Measurements from ENCODE around the gene PRKN. TPM values are rescaled to one million over a fixed set of nuclear protein-coding genes. Genes with fewer than 3 reads are reported as not detected.

PRKN gene
- total and polyA plus RNA-seq, 2 donors (not counting 3 experiments of a cell fraction or from before 2014, with no cell fraction given): 0.06 TPM; not detected in 1

DNA sequence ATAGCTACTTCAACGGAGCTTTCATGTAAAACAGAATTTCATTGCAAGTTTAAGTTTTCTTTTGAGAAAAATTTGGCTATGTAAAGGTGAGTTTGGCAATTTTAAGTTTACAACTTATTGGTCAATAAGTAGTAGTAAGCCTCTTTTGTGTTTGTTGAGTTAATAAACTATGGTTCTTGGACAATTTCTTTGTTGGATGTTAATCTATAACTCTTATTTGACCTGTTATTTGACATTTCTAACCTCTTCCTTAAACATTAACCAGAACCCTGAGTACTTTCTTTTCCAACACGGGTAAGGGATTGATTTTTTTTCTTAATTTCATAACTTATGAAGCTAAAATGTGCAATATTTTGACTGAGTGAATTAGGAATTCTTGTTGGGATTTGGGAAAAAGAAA lies 354.4 kb downstream of the PRKN start:
- Histone ChIP-seq H3K9ac (replicated peaks; ENCODE audit: extremely low read depth, insufficient read depth, low read length) (no peak overlapping the region), H3K4me2 (ENCODE audit: insufficient read depth, low read length) (no peak overlapping the region), H3K79me2 (ENCODE audit: control insufficient read depth, insufficient read depth, low read length) (no peaks in the 10 kb centered on the region), H3K4me3 (replicated peaks in 1 of 3; ENCODE audit: insufficient read depth in 1 of 3, low read depth in 1 of 3, low read length in 3 of 3) (no peak overlapping the region), H2AFZ (ENCODE audit: low read depth, low read length) (no peak overlapping the region), H3K4me1 (ENCODE audit: control insufficient read depth, extremely low read depth, insufficient read depth, low read length) (no peaks in the 10 kb centered on the region), H3K27me3 (ENCODE audit: control insufficient read depth in 2 of 2, insufficient read depth in 2 of 2, low read length in 2 of 2) (no peaks in the 10 kb centered on the region), H3K36me3 (ENCODE audit: control insufficient read depth in 2 of 2, extremely low read depth in 1 of 2, insufficient read depth in 2 of 2, low read length in 2 of 2) (no peaks in the 10 kb centered on the region), H3K9me1 (replicated peaks; ENCODE audit: control insufficient read depth, extremely low read depth, insufficient read depth, low read length) (no peaks in the 10 kb centered on the region), H4K20me1 (replicated peaks; ENCODE audit: control insufficient read depth, extremely low read depth, insufficient read depth, low read length) (no peaks in the 10 kb centered on the region), H3K9me3 (replicated peaks; ENCODE audit: control insufficient read depth, insufficient read depth, low read length) (no peaks in the 10 kb centered on the region), H3K27ac (ENCODE audit: insufficient read depth, low read depth, low read length) (no peak overlapping the region)
- TF ChIP-seq POLR2AphosphoS5 (IDR thresholded peaks at IDR 0.05; ENCODE audit: insufficient read depth, low read depth, low read length) (no peak), FOS (IDR thresholded peaks at IDR 0.05; ENCODE audit: borderline replicate concordance, insufficient read depth, low read length) (no peak)
- intact Hi-C loops (cut with micrococcal nuclease): no loop called here
- FAIRE-seq (no peak), DNase-seq (ENCODE audit: low read depth, low spot score) (no peak)
- CTCF ChIA-PET: no interaction called here
- POLR2A ChIA-PET: no interaction called here
- BruUV-seq (replicated peaks): no TSS peak
- dilution Hi-C loops (cut with MboI; ENCODE audit: extremely low pct_ligation_motif_present, low sequenced_read_pairs): no loop called here

DNA sequence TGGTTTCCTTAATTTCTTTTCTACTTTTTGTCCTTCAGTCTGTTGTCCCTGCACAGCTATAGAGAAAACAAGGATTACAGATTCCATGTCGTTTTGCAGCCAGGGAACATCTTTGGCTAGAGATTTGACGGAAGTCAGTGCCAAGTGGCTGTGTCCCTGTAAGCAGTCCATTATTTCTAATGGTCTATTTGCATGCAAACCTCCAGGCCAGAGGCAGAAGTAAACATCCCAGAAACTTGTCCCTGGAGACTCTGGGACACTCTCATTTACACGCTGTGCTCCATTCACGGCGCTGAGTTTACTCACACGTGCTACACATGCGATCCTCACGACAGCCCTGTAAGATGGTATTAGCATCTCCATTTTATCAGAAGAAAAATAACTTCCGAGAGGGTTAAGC lies 355.5 kb downstream of the PRKN start:
- Histone ChIP-seq H2AFZ (ENCODE audit: low read depth, low read length) (no peak overlapping the region), H3K9ac (replicated peaks; ENCODE audit: extremely low read depth, insufficient read depth, low read length) (no peak overlapping the region), H3K9me1 (replicated peaks; ENCODE audit: control insufficient read depth, extremely low read depth, insufficient read depth, low read length) (no peaks in the 10 kb centered on the region), H3K4me2 (ENCODE audit: insufficient read depth, low read length) (no peak overlapping the region), H3K27me3 (ENCODE audit: control insufficient read depth in 2 of 2, insufficient read depth in 2 of 2, low read length in 2 of 2) (no peaks in the 10 kb centered on the region), H3K4me1 (ENCODE audit: control insufficient read depth, extremely low read depth, insufficient read depth, low read length) (no peaks in the 10 kb centered on the region), H3K27ac (ENCODE audit: insufficient read depth, low read depth, low read length) (no peak overlapping the region), H3K9me3 (replicated peaks; ENCODE audit: control insufficient read depth, insufficient read depth, low read length) (no peaks in the 10 kb centered on the region), H3K79me2 (ENCODE audit: control insufficient read depth, insufficient read depth, low read length) (no peaks in the 10 kb centered on the region), H4K20me1 (replicated peaks; ENCODE audit: control insufficient read depth, extremely low read depth, insufficient read depth, low read length) (no peaks in the 10 kb centered on the region), H3K4me3 (replicated peaks in 1 of 3; ENCODE audit: insufficient read depth in 1 of 3, low read depth in 1 of 3, low read length in 3 of 3) (no peak overlapping the region), H3K36me3 (ENCODE audit: control insufficient read depth in 2 of 2, extremely low read depth in 1 of 2, insufficient read depth in 2 of 2, low read length in 2 of 2) (no peaks in the 10 kb centered on the region)
- no peak for TF ChIP-seq POLR2AphosphoS5 (IDR thresholded peaks at IDR 0.05; ENCODE audit: insufficient read depth, low read depth, low read length)
- CTCF ChIA-PET: no interaction called here
- POLR2A ChIA-PET: no interaction called here
- dilution Hi-C loops (cut with MboI; ENCODE audit: extremely low pct_ligation_motif_present, low sequenced_read_pairs): no loop called here
- intact Hi-C loops (cut with micrococcal nuclease): no loop called here
- no peak for FAIRE-seq
- BruUV-seq (replicated peaks): no TSS peak
- no peak for DNase-seq (ENCODE audit: low read depth, low spot score)

Measured in endothelial cell of umbilical vein (primary cell).